HepG2 (cell line): ENCODE measurements around the gene SLC45A2. TPM values are rescaled to one million over a fixed set of nuclear protein-coding genes. Genes with fewer than 3 reads are reported as not detected.
A peak's percentile ranks its signal among the peaks of the same experiment; 100 is the strongest.

ENCODE experiments used
- FOXJ3 ChIP-seq: sonication (generic); formaldehyde crosslinking; IDR thresholded peaks from 2 replicates; pipeline ENCODE4 v1.4.0; 2020; ENCODE audit warnings: missing genetic modification reagents, mild to moderate bottlenecking, borderline replicate concordance
- MTF2 ChIP-seq: sonication (generic); formaldehyde crosslinking; IDR thresholded peaks from 2 replicates; pipeline ENCODE4 v1.5.0; 2020; ENCODE audit warnings: missing genetic modification reagents, borderline replicate concordance
- MXD1 ChIP-seq: sonication (generic); formaldehyde crosslinking; IDR thresholded peaks from 2 replicates; pipeline ENCODE4 v1.4.0; 2020; ENCODE audit warnings: mild to moderate bottlenecking, missing genetic modification reagents
- PRDM4 ChIP-seq: sonication (generic); formaldehyde crosslinking; IDR thresholded peaks from 2 replicates; pipeline ENCODE4 v1.9.0; 2021; ENCODE audit warnings: missing genetic modification reagents, borderline replicate concordance
- SIN3B ChIP-seq: fragments of 150-350 bp; IDR thresholded peaks from 2 replicates; pipeline ENCODE4 v1.6.1; 2014; ENCODE audit warnings: low read length
- ZFP36L1 ChIP-seq: sonication (generic); formaldehyde crosslinking; IDR thresholded peaks from 2 replicates; pipeline ENCODE4 v1.8.0; 2022; ENCODE audit warnings: mild to moderate bottlenecking, missing genetic modification reagents, moderate library complexity
- ZNF343 ChIP-seq: sonication (generic); formaldehyde crosslinking; IDR thresholded peaks from 2 replicates; pipeline ENCODE4 v1.4.0; 2020; ENCODE audit warnings: mild to moderate bottlenecking, missing genetic modification reagents
- ZNF407 ChIP-seq: sonication (generic); formaldehyde crosslinking; IDR thresholded peaks from one replicate; pipeline ENCODE4 v1.5.1; 2020; ENCODE audit warnings: mild to moderate bottlenecking, missing genetic modification reagents; ENCODE audit errors: not compliant biosample characterization
- ZNF670 ChIP-seq: sonication (generic); formaldehyde crosslinking; IDR thresholded peaks from 2 replicates; pipeline ENCODE4 v1.8.0; 2022; ENCODE audit warnings: mild to moderate bottlenecking, missing genetic modification reagents, borderline replicate concordance
- ZNF687 ChIP-seq: sonication (generic); formaldehyde crosslinking; IDR thresholded peaks from 2 replicates; pipeline ENCODE4 v1.5.1; 2020; ENCODE audit warnings: mild to moderate bottlenecking, missing genetic modification reagents, moderate library complexity
- ZNF768 ChIP-seq: sonication (generic); formaldehyde crosslinking; IDR thresholded peaks from 2 replicates; pipeline ENCODE4 v1.4.0; 2020; ENCODE audit warnings: missing genetic modification reagents
- polyA plus RNA-seq, 8 experiments: library from polyadenylated mRNA; depleted of rRNA in 3 of 8; stranded (reverse) in 7 of 8; unstranded in 1 of 8; fragments of >200 nt; fragmentation: Illumina TruSeq in 4 of 8; extraction: Trizol in 4 of 8; gene quantifications; 2 replicates each; pipeline versions ENCODE4 v1.2.1 to v1.2.3, GENCODE V29; 2011 to 2016; ENCODE audit warnings: low read depth in 4 of 8, missing spikeins in 1 of 8, mixed read lengths in 1 of 8; ENCODE audit not compliant: insufficient read depth in 1 of 8
- total RNA-seq, 5 experiments: library from RNA; depleted of rRNA; stranded (reverse); fragments of >200 nt; fragmentation: Illumina TruSeq; extraction: Trizol; gene quantifications; 2 replicates each; pipeline ENCODE4 v1.2.3, GENCODE V29; 2016; ENCODE audit warnings: low read depth in 1 of 5

Gene SLC45A2
- total and polyA plus RNA-seq, 2 of the 13 experiments (the other 11 are each of a cell fraction or from before 2014, with no cell fraction given) = 0.22 to 0.24 TPM

- TF ChIP-seq ZNF687 (CRISPR knock-in tag) (peak; percentile 95), ZNF768 (CRISPR knock-in tag) (peak; percentile 65), ZNF343 (peak; percentile 86; the same call in 1 of the 2 replicates), SIN3B (no peak), MXD1 (CRISPR knock-in tag) (peak; percentile 95), ZNF407 (CRISPR knock-in tag) (peak; percentile 95), ZNF670 (peak; percentile 84; the same call in 1 of the 2 replicates), FOXJ3 (CRISPR knock-in tag) (peak; percentile 57; the same call in 1 of the 2 replicates), MTF2 (no peak; the same call in 1 of the 2 replicates), PRDM4 (no peak), ZFP36L1 (peak; percentile 89)
Measured at GRCh38 chr5:34007621-34008600, 23.4 kb upstream of the SLC45A2 start, which contains the start of gene AMACR (continued).
